ENCODE data around the gene TTC21A. TPM values are rescaled to one million over a fixed set of nuclear protein-coding genes. Genes with fewer than 3 reads are reported as not detected.
A peak's percentile ranks its signal among the peaks of the same experiment; 100 is the strongest.

Gene TTC21A
- total and polyA plus RNA-seq, 2 of the 13 experiments (the other 11 are each of a cell fraction or from before 2014, with no cell fraction given) = 0.31 to 1.5 TPM

DNA sequence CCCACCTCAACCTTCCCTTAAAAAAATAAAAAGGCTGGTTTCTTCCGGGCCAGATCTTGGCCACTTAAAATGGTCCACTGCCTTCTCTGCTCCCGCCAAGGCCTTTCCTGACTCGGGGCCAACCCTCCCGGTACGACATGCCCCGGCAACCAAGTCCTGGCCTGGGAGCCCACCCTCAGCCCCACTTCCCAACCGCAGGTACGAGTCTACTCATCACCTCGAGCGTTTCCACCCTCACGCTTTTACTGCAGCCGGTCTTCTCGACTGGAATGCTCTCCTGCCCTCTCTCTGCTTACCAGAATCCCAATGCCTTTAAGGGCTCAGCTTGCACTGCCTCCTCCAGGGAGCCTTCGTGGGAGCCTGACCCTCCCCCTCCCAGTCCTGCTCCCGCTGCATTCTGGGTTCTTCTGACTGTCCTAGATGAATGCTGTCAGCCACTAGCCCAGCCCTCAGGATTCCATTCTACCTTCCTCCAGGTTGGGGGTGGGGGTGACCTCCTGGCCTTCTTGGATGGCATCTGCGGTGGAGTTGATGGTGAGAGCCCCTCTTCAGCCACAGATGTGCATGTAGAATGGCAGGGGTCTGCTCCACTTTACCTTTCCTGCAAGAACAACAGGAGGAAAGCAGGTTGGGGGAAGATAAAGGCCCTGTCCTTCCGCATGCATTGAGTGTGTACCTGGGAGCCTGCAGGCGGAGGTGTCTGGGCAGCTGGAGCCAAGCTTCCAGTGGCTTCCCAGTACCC lies 47.0 kb downstream of the TTC21A start (continued):
- TF ChIP-seq, protein P1, sequence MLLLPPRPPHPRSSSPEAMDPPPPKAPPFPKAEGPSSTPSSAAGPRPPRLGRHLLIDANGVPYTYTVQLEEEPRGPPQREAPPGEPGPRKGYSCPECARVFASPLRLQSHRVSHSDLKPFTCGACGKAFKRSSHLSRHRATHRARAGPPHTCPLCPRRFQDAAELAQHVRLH (CRISPR knock-in tag; IDR thresholded peaks at IDR 0.05; ENCODE audit: borderline replicate concordance, low read depth) = peak; percentile 58; the same call in 1 of the 2 replicates
- no peak for TF ChIP-seq ZNF816 (CRISPR knock-in tag; IDR thresholded peaks at IDR 0.05; ENCODE audit: borderline replicate concordance)
- TF ChIP-seq, protein P2, sequence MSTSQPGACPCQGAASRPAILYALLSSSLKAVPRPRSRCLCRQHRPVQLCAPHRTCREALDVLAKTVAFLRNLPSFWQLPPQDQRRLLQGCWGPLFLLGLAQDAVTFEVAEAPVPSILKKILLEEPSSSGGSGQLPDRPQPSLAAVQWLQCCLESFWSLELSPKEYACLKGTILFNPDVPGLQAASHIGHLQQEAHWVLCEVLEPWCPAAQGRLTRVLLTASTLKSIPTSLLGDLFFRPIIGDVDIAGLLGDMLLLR (CRISPR knock-in tag; IDR thresholded peaks at IDR 0.05) = 0 out of 2 replicates have a peak, but pooled peaks have one; percentile 56
- TF ChIP-seq, protein P3, sequence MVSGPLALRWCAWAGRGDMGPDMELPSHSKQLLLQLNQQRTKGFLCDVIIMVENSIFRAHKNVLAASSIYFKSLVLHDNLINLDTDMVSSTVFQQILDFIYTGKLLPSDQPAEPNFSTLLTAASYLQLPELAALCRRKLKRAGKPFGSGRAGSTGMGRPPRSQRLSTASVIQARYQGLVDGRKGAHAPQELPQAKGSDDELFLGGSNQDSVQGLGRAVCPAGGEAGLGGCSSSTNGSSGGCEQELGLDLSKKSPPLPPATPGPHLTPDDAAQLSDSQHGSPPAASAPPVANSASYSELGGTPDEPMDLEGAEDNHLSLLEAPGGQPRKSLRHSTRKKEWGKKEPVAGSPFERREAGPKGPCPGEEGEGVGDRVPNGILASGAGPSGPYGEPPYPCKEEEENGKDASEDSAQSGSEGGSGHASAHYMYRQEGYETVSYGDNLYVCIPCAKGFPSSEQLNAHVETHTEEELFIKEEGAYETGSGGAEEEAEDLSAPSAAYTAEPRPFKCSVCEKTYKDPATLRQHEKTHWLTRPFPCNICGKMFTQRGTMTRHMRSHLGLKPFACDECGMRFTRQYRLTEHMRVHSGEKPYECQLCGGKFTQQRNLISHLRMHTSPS (CRISPR knock-in tag; IDR thresholded peaks at IDR 0.05; ENCODE audit: low read depth) = no peak
- TF ChIP-seq ZNF720 (CRISPR knock-in tag; IDR thresholded peaks at IDR 0.05) = no peak
- peak; percentile 85; the same call in 1 of the 2 replicates for TF ChIP-seq KDM5B (CRISPR knock-in tag; IDR thresholded peaks at IDR 0.05; ENCODE audit: borderline replicate concordance)
- TF ChIP-seq ETV5 (CRISPR knock-in tag; IDR thresholded peaks at IDR 0.05; ENCODE audit: borderline replicate concordance) = no peak
- no peak for TF ChIP-seq ZNF530 (CRISPR knock-in tag; IDR thresholded peaks at IDR 0.05; ENCODE audit: low read depth)
- TF ChIP-seq, protein P4, sequence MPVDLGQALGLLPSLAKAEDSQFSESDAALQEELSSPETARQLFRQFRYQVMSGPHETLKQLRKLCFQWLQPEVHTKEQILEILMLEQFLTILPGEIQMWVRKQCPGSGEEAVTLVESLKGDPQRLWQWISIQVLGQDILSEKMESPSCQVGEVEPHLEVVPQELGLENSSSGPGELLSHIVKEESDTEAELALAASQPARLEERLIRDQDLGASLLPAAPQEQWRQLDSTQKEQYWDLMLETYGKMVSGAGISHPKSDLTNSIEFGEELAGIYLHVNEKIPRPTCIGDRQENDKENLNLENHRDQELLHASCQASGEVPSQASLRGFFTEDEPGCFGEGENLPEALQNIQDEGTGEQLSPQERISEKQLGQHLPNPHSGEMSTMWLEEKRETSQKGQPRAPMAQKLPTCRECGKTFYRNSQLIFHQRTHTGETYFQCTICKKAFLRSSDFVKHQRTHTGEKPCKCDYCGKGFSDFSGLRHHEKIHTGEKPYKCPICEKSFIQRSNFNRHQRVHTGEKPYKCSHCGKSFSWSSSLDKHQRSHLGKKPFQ (CRISPR knock-in tag; IDR thresholded peaks at IDR 0.05; ENCODE audit: insufficient replicate concordance) = no peak
- TF ChIP-seq, protein P5, sequence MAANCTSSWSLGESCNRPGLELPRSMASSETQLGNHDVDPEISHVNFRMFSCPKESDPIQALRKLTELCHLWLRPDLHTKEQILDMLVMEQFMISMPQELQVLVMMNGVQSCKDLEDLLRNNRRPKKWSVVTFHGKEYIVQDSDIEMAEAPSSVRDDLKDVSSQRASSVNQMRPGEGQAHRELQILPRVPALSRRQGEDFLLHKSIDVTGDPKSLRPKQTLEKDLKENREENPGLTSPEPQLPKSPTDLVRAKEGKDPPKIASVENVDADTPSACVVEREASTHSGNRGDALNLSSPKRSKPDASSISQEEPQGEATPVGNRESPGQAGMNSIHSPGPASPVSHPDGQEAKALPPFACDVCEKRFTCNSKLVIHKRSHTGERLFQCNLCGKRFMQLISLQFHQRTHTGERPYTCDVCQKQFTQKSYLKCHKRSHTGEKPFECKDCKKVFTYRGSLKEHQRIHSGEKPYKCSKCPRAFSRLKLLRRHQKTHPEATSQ (CRISPR knock-in tag; IDR thresholded peaks at IDR 0.05; ENCODE audit: borderline replicate concordance) = 0 out of 2 replicates have a peak, but pooled peaks have one; percentile 32
- no peak for TF ChIP-seq MAF1 (CRISPR knock-in tag; IDR thresholded peaks at IDR 0.05; ENCODE audit: borderline replicate concordance)
- TF ChIP-seq CBX5 (CRISPR knock-in tag; IDR thresholded peaks at IDR 0.05; ENCODE audit: borderline replicate concordance) = peak; percentile 41; the same call in 1 of the 2 replicates
- no peak for TF ChIP-seq ZFP36L1 (CRISPR knock-in tag; IDR thresholded peaks at IDR 0.05)
- TF ChIP-seq, protein P6, sequence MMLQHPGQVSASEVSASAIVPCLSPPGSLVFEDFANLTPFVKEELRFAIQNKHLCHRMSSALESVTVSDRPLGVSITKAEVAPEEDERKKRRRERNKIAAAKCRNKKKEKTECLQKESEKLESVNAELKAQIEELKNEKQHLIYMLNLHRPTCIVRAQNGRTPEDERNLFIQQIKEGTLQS (CRISPR knock-in tag; IDR thresholded peaks at IDR 0.05) = no peak
- TF ChIP-seq ZNF598 (CRISPR knock-in tag; IDR thresholded peaks at IDR 0.05; ENCODE audit: borderline replicate concordance) = no peak
- TF ChIP-seq ZNF761 (CRISPR knock-in tag; conservative IDR thresholded peaks at IDR 0.05) = no peak
- no peak for TF ChIP-seq ZBTB7A (CRISPR knock-in tag; IDR thresholded peaks at IDR 0.05)
- TF ChIP-seq ZMAT3 (CRISPR knock-in tag; conservative IDR thresholded peaks at IDR 0.05) = no peak
- TF ChIP-seq, protein P7, sequence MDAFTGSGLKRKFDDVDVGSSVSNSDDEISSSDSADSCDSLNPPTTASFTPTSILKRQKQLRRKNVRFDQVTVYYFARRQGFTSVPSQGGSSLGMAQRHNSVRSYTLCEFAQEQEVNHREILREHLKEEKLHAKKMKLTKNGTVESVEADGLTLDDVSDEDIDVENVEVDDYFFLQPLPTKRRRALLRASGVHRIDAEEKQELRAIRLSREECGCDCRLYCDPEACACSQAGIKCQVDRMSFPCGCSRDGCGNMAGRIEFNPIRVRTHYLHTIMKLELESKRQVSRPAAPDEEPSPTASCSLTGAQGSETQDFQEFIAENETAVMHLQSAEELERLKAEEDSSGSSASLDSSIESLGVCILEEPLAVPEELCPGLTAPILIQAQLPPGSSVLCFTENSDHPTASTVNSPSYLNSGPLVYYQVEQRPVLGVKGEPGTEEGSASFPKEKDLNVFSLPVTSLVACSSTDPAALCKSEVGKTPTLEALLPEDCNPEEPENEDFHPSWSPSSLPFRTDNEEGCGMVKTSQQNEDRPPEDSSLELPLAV (CRISPR knock-in tag; conservative IDR thresholded peaks at IDR 0.05; ENCODE audit: low read depth) = no peak

All from HepG2 (cell line).